ENCODE measurements around the gene ACSL6. TPM values are rescaled to one million over a fixed set of nuclear protein-coding genes. Genes with fewer than 3 reads are reported as not detected.

Gene ACSL6
- total RNA-seq, 1 experiment from 2014 or later, result 1.4 TPM

DNA sequence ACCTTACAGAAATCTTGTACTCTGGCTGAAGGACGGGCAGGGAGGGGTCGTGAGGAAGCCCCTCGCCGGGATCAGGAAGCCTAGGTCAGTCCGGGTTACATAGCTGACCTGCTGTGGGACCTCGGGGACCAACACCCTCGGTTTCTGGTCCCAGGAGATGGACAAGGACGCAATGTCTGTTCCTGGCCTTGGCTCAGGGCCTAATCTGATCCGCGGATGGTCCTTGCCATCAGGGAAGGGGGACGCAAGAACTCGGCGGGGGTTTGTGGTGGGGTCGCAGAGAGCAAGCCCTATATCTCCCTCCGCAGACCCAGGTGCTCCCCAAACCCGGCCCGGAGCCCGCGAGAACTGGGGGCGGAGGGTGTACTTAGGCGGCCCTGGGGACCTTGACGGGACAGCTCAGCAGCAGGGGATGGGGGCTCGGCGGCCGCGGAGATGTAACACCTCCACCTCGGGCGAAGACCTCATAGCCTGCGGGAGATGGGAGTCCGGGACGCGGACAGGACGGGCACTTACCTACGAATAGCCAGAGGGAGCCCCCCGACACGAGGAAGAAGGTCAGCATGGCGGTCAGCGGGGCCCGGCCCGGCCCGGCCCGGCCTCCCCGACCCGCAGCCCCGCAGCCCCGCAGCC lies 353 bp downstream of the ACSL6 start:
- Mint-ChIP-seq H3K27ac (ENCODE audit: unreplicated experiment) (no peak overlapping the region), H3K4me3 (ENCODE audit: unreplicated experiment) (peak overlapping the region; percentile 63), H3K36me3 (ENCODE audit: insufficient read depth, unreplicated experiment) (no peaks in the 10 kb centered on the region), H3K27me3 (ENCODE audit: insufficient read depth, unreplicated experiment) (peaks cover 3% of the 10 kb centered on the region), H3K4me1 (ENCODE audit: low read depth, unreplicated experiment) (no peaks in the 10 kb centered on the region), H3K9me3 (ENCODE audit: unreplicated experiment) (no peaks in the 10 kb centered on the region)
- intact Hi-C loops (cut with micrococcal nuclease; ENCODE audit: unreplicated experiment), result no loop called here
- Histone ChIP-seq H3K36me3 (ENCODE audit: control insufficient read depth, insufficient read depth, low read length) (no peaks in the 10 kb centered on the region), H3K4me3 (ENCODE audit: low read depth, low read length) (peak overlapping the region; percentile 55), H3K4me1 (no peaks in the 10 kb centered on the region), H3K27me3 (replicated peaks; ENCODE audit: control insufficient read depth, insufficient read depth, low read length) (no peaks in the 10 kb centered on the region; the same call in 1 of the 2 replicates), H3K9me3 (no peaks in the 10 kb centered on the region)
- ChIA-PET POLR2A (no interaction called here), CTCF (interaction anchor here (2.2 kb wide), 1 partner anchor 422 kb away, joined by 6 read pairs; no protein-coding TSS in a partner anchor)
- TF ChIP-seq CTCF (IDR thresholded peaks at IDR 0.05; ENCODE audit: insufficient read depth in 1 of 2, low read depth in 1 of 2, low read length in 1 of 2, severe bottlenecking in 1 of 2, unreplicated experiment in 1 of 2), result no peak
- DNase-seq, result peak in 1 of 2 experiments; percentile 34
- no TSS peak for BruUV-seq (replicated peaks)

GRCh38 chr5:132010645-132010988 lies 841 bp downstream of the ACSL6 start:
- TF ChIP-seq CTCF (IDR thresholded peaks at IDR 0.05; ENCODE audit: insufficient read depth in 1 of 2, low read depth in 1 of 2, low read length in 1 of 2, severe bottlenecking in 1 of 2, unreplicated experiment in 1 of 2), result no peak
- Histone ChIP-seq H3K9me3 (no peaks in the 10 kb centered on the region), H3K4me3 (ENCODE audit: low read depth, low read length) (no peak overlapping the region), H3K4me1 (no peaks in the 10 kb centered on the region), H3K36me3 (ENCODE audit: control insufficient read depth, insufficient read depth, low read length) (no peaks in the 10 kb centered on the region), H3K27me3 (replicated peaks; ENCODE audit: control insufficient read depth, insufficient read depth, low read length) (no peaks in the 10 kb centered on the region; the same call in 1 of the 2 replicates)
- POLR2A ChIA-PET, result no interaction called here
- H3K4me3 Mint-ChIP-seq (ENCODE audit: unreplicated experiment), result peak overlapping the region; percentile 63
- peaks cover 3% of the 10 kb centered on the region for H3K27me3 Mint-ChIP-seq (ENCODE audit: insufficient read depth, unreplicated experiment)
- no peak overlapping the region for H3K27ac Mint-ChIP-seq (ENCODE audit: unreplicated experiment)
- intact Hi-C loops (cut with micrococcal nuclease; ENCODE audit: unreplicated experiment), result no loop called here
- no peak for DNase-seq
- no peaks in the 10 kb centered on the region for H3K9me3 Mint-ChIP-seq (ENCODE audit: unreplicated experiment)
- no peaks in the 10 kb centered on the region for H3K36me3 Mint-ChIP-seq (ENCODE audit: insufficient read depth, unreplicated experiment)
- no TSS peak for BruUV-seq (replicated peaks)
- H3K4me1 Mint-ChIP-seq (ENCODE audit: low read depth, unreplicated experiment), result no peaks in the 10 kb centered on the region
- CTCF ChIA-PET, result interaction anchor here (2.2 kb wide), 1 partner anchor 421 kb away, joined by 6 read pairs; no protein-coding TSS in a partner anchor

- H3K27me3 Mint-ChIP-seq (ENCODE audit: insufficient read depth, unreplicated experiment), result peaks cover 3% of the 10 kb centered on the region
- intact Hi-C loops (cut with micrococcal nuclease; ENCODE audit: unreplicated experiment), result loop anchor here (5.0 to 10.0 kb wide), 3 partner anchors 213 to 585 kb away; partner anchors contain the start of gene FNIP1
- ChIA-PET CTCF (interaction anchor here (0.6 to 2.2 kb wide), 2 partner anchors 66 to 421 kb away, joined by 5 to 6 read pairs; no protein-coding TSS in a partner anchor), POLR2A (no interaction called here)
- H3K4me1 Mint-ChIP-seq (ENCODE audit: low read depth, unreplicated experiment), result no peaks in the 10 kb centered on the region
- TF ChIP-seq CTCF (IDR thresholded peaks at IDR 0.05; ENCODE audit: insufficient read depth in 1 of 2, low read depth in 1 of 2, low read length in 1 of 2, severe bottlenecking in 1 of 2, unreplicated experiment in 1 of 2), result no peak
- no peaks in the 10 kb centered on the region for H3K36me3 ChIP-seq (ENCODE audit: control insufficient read depth, insufficient read depth, low read length)
- H3K4me3 ChIP-seq (ENCODE audit: low read depth, low read length), result no peak overlapping the region
- no peaks in the 10 kb centered on the region for H3K36me3 Mint-ChIP-seq (ENCODE audit: insufficient read depth, unreplicated experiment)
- BruUV-seq (replicated peaks), result no TSS peak
- H3K4me1 ChIP-seq, result no peaks in the 10 kb centered on the region
- no peak overlapping the region for H3K27ac Mint-ChIP-seq (ENCODE audit: unreplicated experiment)
- no peak overlapping the region for H3K4me3 Mint-ChIP-seq (ENCODE audit: unreplicated experiment)
- H3K9me3 ChIP-seq, result no peaks in the 10 kb centered on the region
- peak in 1 of 2 experiments; percentile 26 for DNase-seq
- H3K9me3 Mint-ChIP-seq (ENCODE audit: unreplicated experiment), result no peaks in the 10 kb centered on the region
- H3K27me3 ChIP-seq (replicated peaks; ENCODE audit: control insufficient read depth, insufficient read depth, low read length), result no peaks in the 10 kb centered on the region; the same call in 1 of the 2 replicates
These were observed 1.6 kb downstream of the ACSL6 start for GRCh38 chr5:132009706-132010405.
